Mesothelial cell of epicardium (in vitro differentiated cells): ENCODE results near the gene SLC10A3. TPM values are rescaled to one million over a fixed set of nuclear protein-coding genes. Genes with fewer than 3 reads are reported as not detected.

Source experiments
- DNase-seq, 2 experiments: peaks; one replicate each; pipeline ENCODE4 v3.0.0; 2021; ENCODE audit warnings: low spot score in 2 of 2; ENCODE audit not compliant: unreplicated experiment in 2 of 2
- H3K27ac Mint-ChIP-seq: 2 replicates; pipeline ENCODE4 v1.8.0; 2021; ENCODE audit warnings: mixed read lengths
- H3K27me3 Mint-ChIP-seq: 2 replicates; pipeline ENCODE4 v1.8.0; 2021; ENCODE audit warnings: low read depth, mixed read lengths
- H3K36me3 Mint-ChIP-seq: 2 replicates; pipeline ENCODE4 v1.8.0; 2021; ENCODE audit warnings: mixed read lengths
- H3K4me1 Mint-ChIP-seq: 2 replicates; pipeline ENCODE4 v1.8.0; 2021; ENCODE audit warnings: mixed read lengths
- H3K4me3 Mint-ChIP-seq: 2 replicates; pipeline ENCODE4 v1.8.0; 2021; ENCODE audit warnings: mild to moderate bottlenecking, moderate library complexity, mixed read lengths
- H3K9me3 Mint-ChIP-seq: 2 replicates; pipeline ENCODE4 v1.8.0; 2021; ENCODE audit warnings: mixed read lengths
- total RNA-seq: library from RNA; stranded (reverse); gene quantifications from 3 replicates; pipeline ENCODE4 v1.2.1, GENCODE V29; 2021
- TF ChIP-seq, protein P1 (sequence below): fragments of 200-600 bp; sonication (generic); IDR thresholded peaks from one replicate; pipeline ENCODE4 v1.5.0; 2021; ENCODE audit warnings: antibody characterized with exemption; ENCODE audit not compliant: unreplicated experiment

SLC10A3 gene
- total RNA-seq, 1 donor from 2014 or later = 30.2 TPM

DNA sequence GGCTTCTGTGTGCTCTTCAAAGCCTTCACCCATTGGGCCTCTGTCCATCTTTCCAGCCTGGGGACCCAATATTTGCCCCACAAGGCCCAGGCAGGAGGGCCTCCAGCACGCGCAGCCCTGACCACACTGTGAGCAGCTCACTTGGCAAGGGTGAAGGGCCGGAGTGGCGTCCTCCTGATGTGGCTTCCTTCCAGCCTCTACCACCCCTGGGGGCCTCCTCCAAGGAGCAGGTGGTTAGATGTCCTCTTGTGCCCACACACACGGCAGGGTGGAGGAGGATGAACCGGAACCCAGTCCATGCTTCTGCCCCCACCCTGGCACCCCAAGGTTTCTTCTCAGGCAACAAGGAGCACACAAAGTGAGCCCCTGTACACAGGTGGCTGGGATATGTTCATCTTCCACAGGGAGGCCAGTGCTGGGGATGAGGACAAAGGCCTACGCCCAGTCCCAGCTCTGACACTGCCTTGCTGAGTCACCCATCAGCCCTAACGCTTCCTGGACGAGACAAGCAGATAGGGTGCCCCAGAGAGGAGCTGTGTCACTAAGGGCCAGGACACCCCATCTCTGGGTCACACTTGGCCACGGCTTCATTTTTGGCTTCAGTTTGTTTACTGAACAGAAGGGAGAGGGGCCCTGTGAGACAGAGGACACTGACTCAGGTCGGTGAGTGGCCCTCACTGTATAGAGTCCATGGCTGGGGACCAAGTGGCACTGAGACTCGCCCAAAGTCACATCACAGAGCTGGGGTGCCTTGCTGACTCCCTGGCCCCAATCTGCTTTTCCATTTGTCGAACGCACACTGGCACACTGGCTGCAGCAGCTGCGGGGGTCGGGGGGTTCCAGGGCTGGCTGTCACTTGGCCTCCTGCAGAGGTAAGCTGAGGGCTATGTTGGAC, 5.9 kb downstream of the SLC10A3 start:
- peaks cover 6% of the 10 kb centered on the region for H3K36me3 Mint-ChIP-seq
- TF ChIP-seq, protein P1, sequence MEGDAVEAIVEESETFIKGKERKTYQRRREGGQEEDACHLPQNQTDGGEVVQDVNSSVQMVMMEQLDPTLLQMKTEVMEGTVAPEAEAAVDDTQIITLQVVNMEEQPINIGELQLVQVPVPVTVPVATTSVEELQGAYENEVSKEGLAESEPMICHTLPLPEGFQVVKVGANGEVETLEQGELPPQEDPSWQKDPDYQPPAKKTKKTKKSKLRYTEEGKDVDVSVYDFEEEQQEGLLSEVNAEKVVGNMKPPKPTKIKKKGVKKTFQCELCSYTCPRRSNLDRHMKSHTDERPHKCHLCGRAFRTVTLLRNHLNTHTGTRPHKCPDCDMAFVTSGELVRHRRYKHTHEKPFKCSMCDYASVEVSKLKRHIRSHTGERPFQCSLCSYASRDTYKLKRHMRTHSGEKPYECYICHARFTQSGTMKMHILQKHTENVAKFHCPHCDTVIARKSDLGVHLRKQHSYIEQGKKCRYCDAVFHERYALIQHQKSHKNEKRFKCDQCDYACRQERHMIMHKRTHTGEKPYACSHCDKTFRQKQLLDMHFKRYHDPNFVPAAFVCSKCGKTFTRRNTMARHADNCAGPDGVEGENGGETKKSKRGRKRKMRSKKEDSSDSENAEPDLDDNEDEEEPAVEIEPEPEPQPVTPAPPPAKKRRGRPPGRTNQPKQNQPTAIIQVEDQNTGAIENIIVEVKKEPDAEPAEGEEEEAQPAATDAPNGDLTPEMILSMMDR = no peak
- H3K4me3 Mint-ChIP-seq = no peak overlapping the region
- H3K27ac Mint-ChIP-seq = no peak overlapping the region
- H3K27me3 Mint-ChIP-seq = no peaks in the 10 kb centered on the region
- peaks cover 4% of the 10 kb centered on the region for H3K9me3 Mint-ChIP-seq
- H3K4me1 Mint-ChIP-seq = peaks cover 9% of the 10 kb centered on the region
- DNase-seq = no peak

DNA sequence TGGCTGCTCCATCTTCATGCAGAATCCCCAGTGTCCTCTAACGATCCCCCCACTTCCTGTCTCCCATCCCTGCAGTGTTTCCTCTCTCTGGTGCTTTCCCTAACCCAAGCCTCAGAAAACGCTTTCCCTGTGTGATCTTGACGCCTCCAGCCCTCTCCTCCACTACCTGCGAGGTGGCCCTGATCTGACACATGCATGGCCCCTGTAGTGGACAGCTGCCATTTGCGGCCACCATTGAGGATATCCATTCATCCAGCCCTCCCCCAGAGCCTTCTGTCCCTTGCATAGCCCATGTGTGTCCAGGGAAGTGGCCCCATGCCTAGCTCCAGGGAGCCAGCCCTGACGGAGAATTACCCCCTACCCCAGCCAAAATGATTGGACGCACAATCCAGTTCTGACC, 7.1 kb downstream of the SLC10A3 start:
- H3K9me3 Mint-ChIP-seq = peaks cover 4% of the 10 kb centered on the region
- H3K4me3 Mint-ChIP-seq = no peak overlapping the region
- H3K27ac Mint-ChIP-seq = no peak overlapping the region
- DNase-seq = no peak
- H3K4me1 Mint-ChIP-seq = peaks cover 7% of the 10 kb centered on the region
- TF ChIP-seq, protein P1 = no peak
- H3K27me3 Mint-ChIP-seq = no peaks in the 10 kb centered on the region
- peaks cover 6% of the 10 kb centered on the region for H3K36me3 Mint-ChIP-seq

DNA sequence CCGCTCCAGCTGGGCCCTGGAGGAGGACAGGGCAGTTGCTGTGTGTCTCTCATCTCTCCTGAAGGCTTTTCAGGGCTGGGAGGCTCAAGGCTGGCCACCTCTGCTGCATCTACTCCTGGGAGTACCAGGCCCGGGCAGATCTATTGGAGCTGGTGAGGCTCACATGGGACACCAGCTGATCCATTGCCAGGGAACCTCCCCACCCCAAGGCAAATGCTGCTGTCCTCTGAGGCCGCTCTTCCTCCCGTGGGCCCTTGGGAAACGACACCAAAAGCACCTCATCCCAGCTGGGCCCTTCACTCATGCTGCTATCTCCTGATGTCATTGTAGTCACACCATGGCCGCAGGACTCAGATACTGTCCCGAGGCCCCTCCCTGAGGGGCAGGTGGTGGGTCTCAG, 7.6 kb downstream of the SLC10A3 start:
- Mint-ChIP-seq H3K4me1 (peaks cover 6% of the 10 kb centered on the region), H3K27me3 (no peaks in the 10 kb centered on the region), H3K9me3 (peaks cover 4% of the 10 kb centered on the region), H3K36me3 (peaks cover 2% of the 10 kb centered on the region), H3K27ac (no peak overlapping the region), H3K4me3 (no peak overlapping the region)
- TF ChIP-seq, protein P1 = no peak
- DNase-seq = no peak

DNA sequence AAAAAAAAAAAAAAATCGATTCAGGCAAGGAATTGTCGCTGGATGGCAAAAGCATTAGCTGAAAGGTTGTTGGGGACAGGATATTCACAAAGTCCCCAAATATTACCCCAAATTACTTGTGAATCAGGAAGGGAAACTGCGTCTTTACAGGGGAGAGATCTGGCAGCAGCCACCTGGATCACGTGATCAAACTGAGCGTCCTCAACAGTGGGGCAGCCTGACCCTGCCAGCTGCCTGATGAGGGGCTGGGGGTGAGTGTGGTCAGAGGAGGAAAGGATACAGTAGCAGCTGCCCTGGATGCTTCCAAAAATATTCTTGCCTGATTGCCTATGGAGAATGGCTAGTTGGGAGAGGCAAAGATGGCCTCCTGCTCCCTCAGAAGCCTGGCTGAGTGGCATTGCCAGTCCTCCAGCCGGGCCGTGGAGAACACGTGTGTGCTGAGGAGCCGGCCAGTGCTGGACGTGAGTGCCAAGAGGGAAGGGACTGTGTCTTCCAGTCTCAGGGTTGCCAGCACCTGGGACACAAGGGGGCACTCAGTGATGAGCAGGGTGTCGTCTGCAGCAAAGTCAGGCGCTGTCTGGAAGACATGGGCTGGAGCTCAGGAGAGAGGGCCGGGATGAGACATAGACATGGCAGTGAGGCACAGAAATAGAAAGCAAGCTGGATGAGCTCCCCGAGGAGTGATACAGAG, 8.4 kb downstream of the SLC10A3 start:
- Mint-ChIP-seq H3K9me3 (peaks cover 4% of the 10 kb centered on the region), H3K27ac (no peak overlapping the region), H3K36me3 (no peaks in the 10 kb centered on the region), H3K4me1 (peaks cover 4% of the 10 kb centered on the region), H3K27me3 (no peaks in the 10 kb centered on the region), H3K4me3 (no peak overlapping the region)
- no peak for DNase-seq
- TF ChIP-seq, protein P1 = no peak

DNA sequence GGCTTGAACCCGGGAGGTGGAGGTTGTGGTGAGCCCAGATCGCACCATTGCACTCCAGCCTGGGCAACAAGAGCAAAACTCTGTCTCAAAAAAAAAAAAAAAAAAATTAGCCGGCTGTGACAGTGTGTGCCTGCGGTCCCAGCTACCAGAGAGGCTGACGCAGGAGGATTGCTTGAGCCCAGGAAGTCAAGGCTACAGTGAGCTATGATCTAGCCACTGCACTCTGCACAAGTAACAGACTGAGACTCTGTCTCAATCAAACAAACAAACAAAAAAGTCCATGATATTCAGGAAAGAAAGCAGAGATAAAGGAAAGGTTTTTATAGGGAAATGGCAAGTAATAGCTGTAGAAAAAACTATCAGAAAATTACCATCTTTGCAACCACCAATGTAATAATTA, 9.2 kb downstream of the SLC10A3 start:
- TF ChIP-seq, protein P1 = no peak
- Mint-ChIP-seq H3K27me3 (no peaks in the 10 kb centered on the region), H3K27ac (no peak overlapping the region), H3K9me3 (peaks cover 4% of the 10 kb centered on the region), H3K4me3 (no peak overlapping the region), H3K4me1 (peaks cover 2% of the 10 kb centered on the region), H3K36me3 (no peaks in the 10 kb centered on the region)
- no peak for DNase-seq
